Dedifferentiated amniotic fluid mesenchymal stem cell (primary cell): ENCODE measurements around the gene VWA8.
"Not testable (repeated sequence)": the region's sequence is repeated elsewhere in the genome, so short reads cannot be mapped to it uniquely, and the experiment has no call there.

Experiments
- DNase-seq: peaks from one replicate; pipeline ENCODE4 v3.0.0-alpha.2; 2016; ENCODE audit errors: extremely low spot score

VWA8 gene

DNA sequence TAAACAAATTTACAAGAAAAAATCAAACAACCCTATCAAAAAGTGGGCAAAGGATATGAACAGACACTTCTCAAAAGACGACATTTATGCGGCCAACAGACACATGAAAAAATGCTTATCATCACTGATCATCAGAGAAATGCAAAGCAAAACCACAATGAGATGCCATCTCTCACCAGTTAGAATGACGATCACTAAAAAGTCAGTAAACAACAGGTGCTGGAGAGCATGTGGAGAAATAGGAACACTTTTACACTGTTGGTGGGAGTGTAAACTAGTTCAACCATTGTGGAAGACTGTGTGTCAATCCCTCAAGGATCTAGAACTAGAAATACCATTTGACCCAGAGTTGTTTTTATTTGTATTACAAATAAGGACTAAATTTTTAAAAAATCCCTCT lies 215.4 kb downstream of the VWA8 start:
- DNase-seq: not testable (repeated sequence)

GRCh38 chr13:41742917-41743552 lies 217.9 kb downstream of the VWA8 start:
- no peak for DNase-seq

GRCh38 chr13:41740479-41740878 lies 220.4 kb downstream of the VWA8 start:
- no peak for DNase-seq

- DNase-seq: no peak
These were observed 238.0 kb downstream of the VWA8 start for GRCh38 chr13:41722684-41723535.

DNA sequence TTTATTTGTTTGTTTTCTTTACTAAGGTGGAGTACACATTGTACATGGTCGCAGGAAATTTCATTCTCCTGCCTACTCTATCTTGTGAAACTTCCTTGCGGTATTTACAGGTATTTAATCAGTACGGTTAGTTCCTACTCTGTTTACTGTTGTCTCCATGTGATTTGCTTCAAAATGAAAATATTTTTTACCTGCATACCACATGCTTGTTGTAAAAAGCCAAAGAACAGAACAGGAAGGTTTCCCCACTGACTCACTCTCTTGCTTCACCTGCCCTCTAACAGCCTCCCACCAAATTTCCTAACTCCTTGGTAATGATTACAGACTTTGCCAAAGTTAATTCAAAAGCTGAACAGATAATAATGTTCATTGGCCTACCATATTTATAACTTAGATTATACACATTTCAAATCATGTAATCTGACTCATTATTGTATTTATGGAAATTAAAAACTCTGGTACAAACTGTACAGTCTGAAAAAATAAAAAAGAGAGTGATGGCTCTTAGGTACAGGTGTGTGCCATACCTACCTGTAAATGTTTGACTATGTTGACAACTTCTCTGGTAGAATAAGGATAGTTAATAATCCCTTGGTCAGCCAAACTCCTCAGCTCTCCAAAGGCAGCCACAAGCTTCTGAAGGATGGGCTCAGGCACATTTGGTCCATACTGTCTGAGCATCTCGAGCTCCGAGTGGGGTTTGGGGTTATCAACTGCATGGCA lies 239.9 kb downstream of the VWA8 start:
- DNase-seq: no peak

DNA sequence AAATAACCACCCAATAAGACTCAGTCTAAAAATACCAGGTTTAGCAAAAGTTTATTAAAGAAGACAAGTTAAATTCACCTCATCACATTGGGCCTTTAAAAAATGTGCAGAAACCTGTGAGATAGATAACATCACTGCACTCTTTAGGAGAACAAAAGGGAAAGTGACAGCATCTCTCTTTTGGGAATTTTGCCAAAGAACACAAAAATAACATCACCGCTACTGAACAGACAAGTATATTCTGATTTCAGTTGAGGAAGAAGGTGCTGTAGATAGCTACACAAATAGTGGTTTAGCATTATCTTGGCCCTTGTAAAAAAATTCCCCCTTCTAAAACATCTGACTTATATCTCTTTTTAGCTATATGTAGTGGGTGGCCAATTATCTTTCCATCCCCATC lies 244.7 kb downstream of the VWA8 start:
- DNase-seq: no peak

GRCh38 chr13:41713405-41713804 lies 247.5 kb downstream of the VWA8 start:
- no peak for DNase-seq

DNA sequence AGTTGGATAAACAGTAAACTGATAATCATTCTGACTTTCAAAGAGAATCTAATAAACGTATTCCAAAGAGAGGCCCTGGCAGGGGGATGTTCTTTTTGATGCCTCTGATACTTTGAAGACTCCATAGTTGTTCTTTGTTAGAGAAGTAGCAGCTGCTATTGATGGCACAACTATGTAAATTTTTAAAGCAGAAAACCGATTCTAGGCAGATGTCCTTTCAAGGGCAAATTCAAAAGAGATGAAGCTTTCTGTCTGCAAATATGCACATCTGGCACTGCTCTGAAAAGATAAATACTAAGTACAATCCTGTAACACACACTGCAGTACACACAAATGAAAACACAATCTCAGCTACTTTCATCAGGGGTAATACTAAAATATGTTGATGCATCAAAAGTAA lies 250.1 kb downstream of the VWA8 start:
- no peak for DNase-seq

GRCh38 chr13:41709511-41709910 lies 251.4 kb downstream of the VWA8 start:
- no peak for DNase-seq

- DNase-seq: no peak
These were observed 252.2 kb downstream of the VWA8 start for GRCh38 chr13:41708713-41709112.

- no peak for DNase-seq
These were observed 253.6 kb downstream of the VWA8 start for GRCh38 chr13:41707194-41707821.

- DNase-seq: no peak
These were observed 254.8 kb downstream of the VWA8 start for GRCh38 chr13:41706152-41706551.

DNA sequence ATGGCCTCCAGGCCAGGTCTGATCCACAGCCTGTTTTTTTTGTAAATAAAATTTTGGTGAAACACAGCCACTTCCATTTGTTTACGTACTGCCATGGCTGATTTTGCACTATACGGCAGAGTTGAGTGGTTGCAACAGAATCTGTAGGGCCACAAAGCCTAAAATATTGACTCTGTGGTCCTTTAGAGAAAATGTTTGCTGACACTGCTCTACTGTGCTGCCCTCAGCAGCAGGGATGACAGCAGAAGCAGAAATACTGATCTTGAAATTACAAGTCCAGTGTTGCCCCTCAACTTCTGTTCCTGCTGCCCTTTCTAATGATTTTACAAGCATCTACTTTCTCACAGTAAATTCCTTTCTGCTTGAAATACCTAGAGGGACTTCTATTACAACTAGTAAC lies 258.4 kb downstream of the VWA8 start:
- no peak for DNase-seq

DNA sequence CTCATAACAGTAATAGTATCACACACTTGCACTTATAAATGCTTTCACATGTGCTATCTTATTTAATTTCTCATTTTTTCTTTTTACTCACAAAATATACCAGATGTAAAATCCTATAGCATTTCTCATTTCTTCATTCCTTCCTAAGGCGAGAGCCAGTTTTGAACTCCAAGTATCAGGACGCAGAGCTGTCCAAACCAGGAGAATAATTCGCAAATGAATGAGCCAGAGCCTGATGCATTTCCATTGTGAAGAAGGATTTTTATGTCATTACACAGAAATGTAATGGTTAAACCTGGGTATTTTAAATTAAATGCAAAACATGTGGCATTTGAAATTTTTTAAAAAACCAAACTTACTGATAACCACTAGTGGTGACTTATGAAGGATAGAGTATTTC lies 259.2 kb downstream of the VWA8 start:
- DNase-seq: no peak

DNA sequence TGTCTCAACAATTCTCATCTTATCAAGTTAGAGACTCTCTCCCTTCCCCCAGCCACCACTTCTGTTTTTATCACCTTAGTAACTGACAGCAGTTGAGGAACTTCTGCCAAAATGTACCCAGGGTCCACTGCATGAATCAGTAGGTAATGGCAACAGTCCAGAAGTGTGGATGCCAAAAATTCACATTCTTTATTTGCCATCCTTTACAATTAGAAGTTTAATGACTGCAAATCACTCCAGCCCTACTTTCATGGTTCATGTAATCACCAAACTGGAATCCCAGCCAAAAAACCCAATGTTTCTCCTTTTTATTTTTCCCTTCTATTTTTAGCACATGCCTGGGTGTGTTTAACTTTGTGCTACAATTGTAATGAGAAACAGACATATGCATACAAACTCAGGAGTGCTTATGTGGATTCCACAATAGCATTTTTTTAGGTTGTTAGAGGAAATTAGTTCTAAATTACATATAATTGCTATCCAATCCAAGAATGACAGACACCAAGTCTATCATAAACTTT lies 260.1 kb downstream of the VWA8 start:
- peak; percentile 81 for DNase-seq

GRCh38 chr13:41699759-41700158 lies 261.1 kb downstream of the VWA8 start:
- DNase-seq: no peak

- no peak for DNase-seq
These were observed 263.3 kb downstream of the VWA8 start for GRCh38 chr13:41697578-41697977.

DNA sequence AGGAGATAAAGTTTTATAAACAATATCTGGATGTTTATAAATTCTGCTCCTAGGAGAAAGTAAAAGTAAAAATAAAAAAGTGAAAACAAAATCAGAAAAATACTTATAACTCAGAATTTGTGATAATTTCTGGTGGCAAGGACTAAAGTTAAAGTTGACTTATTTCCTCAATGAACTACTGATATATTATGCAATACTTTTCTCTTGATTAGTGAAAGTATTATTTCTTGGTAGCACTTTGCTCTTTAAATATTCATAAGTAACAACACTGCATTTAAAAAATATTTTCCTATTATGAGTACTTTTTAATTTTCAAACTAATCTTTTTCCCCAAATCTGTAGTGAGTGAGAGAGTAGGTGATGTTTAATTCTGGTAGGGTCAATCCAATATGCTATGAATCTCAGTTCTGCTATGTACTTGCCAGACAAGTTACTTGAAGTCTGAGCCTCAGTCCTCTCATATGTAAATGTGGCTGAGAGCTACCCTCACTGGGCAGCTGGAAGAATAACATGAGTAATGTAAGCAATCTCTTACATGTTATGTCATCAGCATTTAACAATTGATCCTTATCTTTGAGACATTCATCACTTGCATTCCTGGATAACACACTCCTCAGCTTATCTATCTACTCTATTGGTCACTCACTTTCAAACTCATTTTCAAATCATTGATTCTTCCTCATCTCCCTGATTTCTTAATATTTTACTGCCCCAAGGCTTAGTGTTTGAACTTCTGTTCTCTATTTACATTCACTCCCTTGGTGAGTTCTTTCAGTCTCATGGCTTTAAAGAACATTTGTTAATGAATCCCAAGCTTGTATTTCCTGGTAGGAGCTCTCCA lies 264.5 kb downstream of the VWA8 start:
- DNase-seq: peak; percentile 87

DNA sequence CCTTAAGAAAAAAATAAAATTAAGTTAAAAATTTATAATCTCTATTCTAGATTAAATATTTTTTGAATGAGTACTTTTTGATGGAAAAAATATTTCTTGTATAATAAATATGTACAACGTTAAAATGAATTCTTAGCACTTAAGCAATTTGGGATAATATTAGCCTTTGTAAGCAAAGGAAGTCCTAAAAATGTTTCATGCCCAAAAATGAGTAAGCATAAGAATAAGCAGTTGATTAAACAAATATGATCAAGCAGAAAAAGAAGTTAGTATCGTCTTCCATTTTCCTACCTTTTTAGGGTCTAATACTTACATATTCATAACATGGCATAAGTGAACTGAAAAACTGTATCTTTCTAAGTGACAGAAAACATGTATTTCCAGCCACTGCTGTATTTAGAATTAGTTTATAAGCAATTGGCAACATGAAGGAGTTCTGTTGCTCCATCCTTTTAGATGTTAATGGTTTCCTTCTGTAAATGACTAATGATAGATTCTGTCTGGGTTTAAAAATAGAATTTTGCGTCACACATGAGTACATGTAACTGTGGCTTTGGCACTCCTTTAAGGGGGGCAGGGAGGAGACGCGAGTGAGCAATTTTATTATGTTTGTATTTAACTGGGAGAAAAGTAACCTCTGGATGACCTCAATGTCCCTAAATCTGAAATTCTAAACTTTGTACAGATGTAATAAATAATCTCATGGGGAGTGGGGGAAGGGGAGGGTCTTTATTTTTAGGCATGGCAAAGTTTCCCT lies 266.2 kb downstream of the VWA8 start:
- peak; percentile 91 for DNase-seq

DNA sequence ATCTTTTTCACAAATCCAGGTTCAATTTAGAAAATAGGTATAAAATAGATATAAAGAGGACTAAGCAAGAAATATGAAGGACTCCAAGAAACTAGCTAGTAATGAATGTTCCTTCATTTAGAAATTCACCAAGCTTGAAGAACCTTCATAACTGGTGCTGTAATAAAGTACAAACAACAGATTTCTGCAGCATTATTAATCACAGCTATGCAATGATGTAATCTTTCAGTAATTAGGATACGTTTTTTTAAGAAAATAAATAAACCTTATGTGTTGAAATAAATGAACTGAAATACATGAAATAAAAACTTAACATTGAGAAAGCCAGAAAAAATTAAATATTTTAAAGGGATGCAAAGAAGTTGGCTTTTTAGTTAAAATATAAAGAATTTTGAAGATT lies 267.5 kb downstream of the VWA8 start:
- DNase-seq: no peak
